Neural progenitor cell (in vitro differentiated cells): Measurements from ENCODE around the gene FAM120A. TPM values are rescaled to one million over a fixed set of nuclear protein-coding genes. Genes with fewer than 3 reads are reported as not detected.
A peak's percentile ranks its signal among the peaks of the same experiment; 100 is the strongest.

Experiments used
- DNase-seq: peaks from one replicate; pipeline ENCODE4 v3.0.0-alpha.2; 2016; ENCODE audit warnings: low spot score
- H2AFZ ChIP-seq: fragments of 200-600 bp; sonication (generic); replicated peaks from 2 replicates; pipeline ENCODE4 v1.6.1; 2016; ENCODE audit warnings: antibody characterized with exemption
- H3F3A ChIP-seq: fragments of 200-600 bp; sonication (generic); 2 replicates; pipeline ENCODE4 v1.6.1; 2016; ENCODE audit warnings: antibody characterized with exemption, low read depth
- H3K27ac ChIP-seq: fragments of 200-600 bp; sonication (generic); 2 replicates; pipeline ENCODE4 v1.5.1; 2016; ENCODE audit warnings: mild to moderate bottlenecking
- H3K27me3 ChIP-seq: fragments of 200-600 bp; sonication (generic); 2 replicates; pipeline ENCODE4 v1.6.1; 2016; ENCODE audit warnings: mild to moderate bottlenecking, moderate library complexity
- H3K36me3 ChIP-seq: fragments of 200-600 bp; sonication (generic); 2 replicates; pipeline ENCODE4 v1.5.1; 2016
- H3K4me1 ChIP-seq: fragments of 200-600 bp; sonication (generic); 2 replicates; pipeline ENCODE4 v1.6.1; 2016; ENCODE audit warnings: mixed run types
- H3K4me2 ChIP-seq: fragments of 200-600 bp; sonication (generic); 2 replicates; pipeline ENCODE4 v1.6.1; 2016
- H3K4me3 ChIP-seq: fragments of 200-600 bp; sonication (generic); 2 replicates; pipeline ENCODE4 v1.5.1; 2016
- H3K79me2 ChIP-seq: fragments of 200-600 bp; sonication (generic); 2 replicates; pipeline ENCODE4 v1.6.1; 2016; ENCODE audit warnings: low read depth
- H3K9ac ChIP-seq: fragments of 200-600 bp; sonication (generic); 2 replicates; pipeline ENCODE4 v1.6.1; 2016
- H3K9me3 ChIP-seq: fragments of 200-600 bp; sonication (generic); 2 replicates; pipeline ENCODE4 v1.5.1; 2016; ENCODE audit warnings: low read depth
- H4K20me1 ChIP-seq: fragments of 200-600 bp; sonication (generic); 2 replicates; pipeline ENCODE4 v1.6.1; 2016; ENCODE audit warnings: low read depth
- H3K27ac Mint-ChIP-seq: 3 replicates; pipeline ENCODE4 v1.8.0; 2021; ENCODE audit warnings: mixed read lengths
- H3K27me3 Mint-ChIP-seq: 2 replicates; pipeline ENCODE4 v1.8.0; 2022; ENCODE audit warnings: low read depth, mild to moderate bottlenecking, inconsistent platforms, moderate library complexity, mixed read lengths; ENCODE audit not compliant: insufficient read depth
- H3K36me3 Mint-ChIP-seq: 3 replicates; pipeline ENCODE4 v1.8.0; 2021; ENCODE audit warnings: mixed read lengths
- H3K4me1 Mint-ChIP-seq: 3 replicates; pipeline ENCODE4 v1.8.0; 2021; ENCODE audit warnings: mixed read lengths
- H3K4me3 Mint-ChIP-seq: 3 replicates; pipeline ENCODE4 v1.8.0; 2021; ENCODE audit warnings: mild to moderate bottlenecking, moderate library complexity, mixed read lengths
- H3K9me3 Mint-ChIP-seq: 3 replicates; pipeline ENCODE4 v1.8.0; 2020; ENCODE audit warnings: mixed read lengths
- CTCF ChIP-seq: fragments of 200-600 bp; sonication (generic); IDR thresholded peaks from 2 replicates; pipeline ENCODE4 v1.5.1; 2017; ENCODE audit warnings: antibody characterized with exemption, mild to moderate bottlenecking
- EZH2 ChIP-seq: fragments of 200-600 bp; sonication (generic); IDR thresholded peaks from 2 replicates; pipeline ENCODE4 v1.6.1; 2017; ENCODE audit warnings: antibody characterized with exemption, mild to moderate bottlenecking, moderate library complexity
- EZH2phosphoT487 ChIP-seq: fragments of 200-600 bp; sonication (generic); IDR thresholded peaks from 2 replicates; pipeline ENCODE4 v1.6.1; 2017; ENCODE audit warnings: antibody characterized with exemption
- total RNA-seq: library from RNA; depleted of rRNA; stranded (reverse); fragments of >200 nt; gene quantifications from 2 replicates; pipeline ENCODE4 v1.2.3, GENCODE V29; 2015; ENCODE audit warnings: low replicate concordance

Gene FAM120A
- total RNA-seq, 1 donor from 2014 or later = 17.2 TPM

DNA sequence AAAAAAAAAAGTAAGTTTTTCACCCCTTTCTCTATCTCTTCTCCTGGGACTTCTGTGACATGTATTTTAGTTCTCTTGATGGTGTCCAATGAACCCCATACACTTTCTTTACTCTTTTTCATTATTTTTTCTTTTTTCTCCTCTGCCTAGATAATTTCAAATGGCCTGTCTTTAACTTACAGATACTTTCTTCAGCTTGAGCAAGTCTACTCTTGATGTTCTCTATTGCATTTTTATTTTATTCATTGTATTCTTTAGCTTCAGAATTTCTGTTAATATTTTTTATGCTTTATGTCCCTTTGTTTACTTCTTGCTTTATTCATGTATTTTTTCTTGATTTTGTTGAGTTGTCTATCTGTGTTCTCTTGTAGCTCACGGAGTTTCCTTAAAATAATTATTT lies 32.5 kb upstream of the FAM120A start:
- Histone ChIP-seq H3F3A (no peaks in the 10 kb centered on the region), H3K4me2 (no peak overlapping the region), H2AFZ (no peak overlapping the region), H3K27ac (no peak overlapping the region), H3K4me3 (no peak overlapping the region), H3K36me3 (no peaks in the 10 kb centered on the region), H3K9me3 (no peaks in the 10 kb centered on the region), H3K9ac (no peak overlapping the region), H3K4me1 (no peaks in the 10 kb centered on the region), H3K27me3 (no peaks in the 10 kb centered on the region), H3K79me2 (no peaks in the 10 kb centered on the region), H4K20me1 (no peaks in the 10 kb centered on the region)
- DNase-seq = no peak
- Mint-ChIP-seq H3K4me3 (no peak overlapping the region), H3K9me3 (peaks cover 16% of the 10 kb centered on the region), H3K27me3 (peaks cover 2% of the 10 kb centered on the region), H3K36me3 (peaks cover 2% of the 10 kb centered on the region), H3K4me1 (no peaks in the 10 kb centered on the region), H3K27ac (no peak overlapping the region)
- TF ChIP-seq EZH2 (no peak), CTCF (no peak), EZH2phosphoT487 (no peak)

DNA sequence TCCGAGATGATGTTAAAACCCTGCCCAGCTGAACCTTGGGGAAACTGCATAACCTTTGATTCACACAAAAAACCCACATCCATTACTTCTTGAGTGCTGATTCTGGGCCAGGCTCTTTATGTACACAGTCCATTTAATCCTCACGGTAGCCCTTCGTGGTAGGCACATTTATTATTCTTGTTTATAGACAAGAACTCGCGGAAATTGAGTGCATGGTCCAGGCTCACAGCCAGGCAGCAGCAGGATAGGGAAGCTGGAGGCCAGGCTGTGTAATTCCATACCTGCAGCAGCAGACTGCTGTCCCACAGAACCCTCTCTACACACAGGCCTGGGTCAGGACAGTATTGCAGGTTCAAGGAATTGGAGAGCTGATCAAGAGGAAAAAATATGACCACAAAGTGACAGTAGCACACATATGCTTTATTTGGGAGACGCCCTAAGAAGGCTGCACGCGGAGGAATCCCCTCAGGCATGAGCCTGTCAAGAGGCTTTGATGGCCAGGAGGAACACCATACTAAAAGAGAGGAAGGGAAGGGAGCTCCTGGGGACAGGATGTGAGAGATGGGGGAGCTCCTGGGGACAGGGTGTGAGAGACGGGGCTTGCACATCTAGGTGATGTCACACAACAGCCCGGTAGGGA lies 28.4 kb upstream of the FAM120A start:
- peaks cover 4% of the 10 kb centered on the region for H3K9me3 ChIP-seq
- H3K79me2 ChIP-seq = no peaks in the 10 kb centered on the region
- Mint-ChIP-seq H3K4me3 (no peak overlapping the region), H3K4me1 (no peaks in the 10 kb centered on the region), H3K36me3 (peaks cover 2% of the 10 kb centered on the region), H3K9me3 (peaks cover 12% of the 10 kb centered on the region), H3K27me3 (peaks cover 2% of the 10 kb centered on the region), H3K27ac (no peak overlapping the region)
- no peaks in the 10 kb centered on the region for H3K36me3 ChIP-seq
- no peak for TF ChIP-seq EZH2phosphoT487
- no peak for TF ChIP-seq EZH2
- TF ChIP-seq CTCF = no peak
- no peaks in the 10 kb centered on the region for H3K4me1 ChIP-seq
- no peak overlapping the region for H3K27ac ChIP-seq
- H4K20me1 ChIP-seq = no peaks in the 10 kb centered on the region
- no peak overlapping the region for H3K9ac ChIP-seq
- no peaks in the 10 kb centered on the region for H3F3A ChIP-seq
- H2AFZ ChIP-seq = no peak overlapping the region
- no peak overlapping the region for H3K4me3 ChIP-seq
- H3K4me2 ChIP-seq = no peak overlapping the region
- no peak for DNase-seq
- no peaks in the 10 kb centered on the region for H3K27me3 ChIP-seq

GRCh38 chr9:93427655-93428379 lies 23.7 kb upstream of the FAM120A start:
- no peaks in the 10 kb centered on the region for H3F3A ChIP-seq
- Mint-ChIP-seq H3K4me3 (no peak overlapping the region), H3K9me3 (peaks cover 3% of the 10 kb centered on the region), H3K36me3 (no peaks in the 10 kb centered on the region), H3K27ac (no peak overlapping the region), H3K27me3 (no peaks in the 10 kb centered on the region), H3K4me1 (no peaks in the 10 kb centered on the region)
- no peak overlapping the region for H3K9ac ChIP-seq
- H3K27ac ChIP-seq = no peak overlapping the region
- peak; percentile 31 for DNase-seq
- no peaks in the 10 kb centered on the region for H3K36me3 ChIP-seq
- H2AFZ ChIP-seq = no peak overlapping the region
- no peaks in the 10 kb centered on the region for H4K20me1 ChIP-seq
- no peak overlapping the region for H3K4me2 ChIP-seq
- peaks cover 4% of the 10 kb centered on the region for H3K9me3 ChIP-seq
- H3K4me1 ChIP-seq = no peaks in the 10 kb centered on the region
- TF ChIP-seq CTCF (peak; percentile 49), EZH2 (no peak)
- H3K79me2 ChIP-seq = no peaks in the 10 kb centered on the region
- H3K27me3 ChIP-seq = no peaks in the 10 kb centered on the region
- no peak overlapping the region for H3K4me3 ChIP-seq
